Inferior parietal cortex (tissue), 1 donor: ENCODE measurements around the gene AKT1.

Experiments used
- DNase-seq: peaks from one replicate; pipeline ENCODE4 v3.0.0-alpha.2; 2016; ENCODE audit errors: extremely low spot score

Gene AKT1

DNA sequence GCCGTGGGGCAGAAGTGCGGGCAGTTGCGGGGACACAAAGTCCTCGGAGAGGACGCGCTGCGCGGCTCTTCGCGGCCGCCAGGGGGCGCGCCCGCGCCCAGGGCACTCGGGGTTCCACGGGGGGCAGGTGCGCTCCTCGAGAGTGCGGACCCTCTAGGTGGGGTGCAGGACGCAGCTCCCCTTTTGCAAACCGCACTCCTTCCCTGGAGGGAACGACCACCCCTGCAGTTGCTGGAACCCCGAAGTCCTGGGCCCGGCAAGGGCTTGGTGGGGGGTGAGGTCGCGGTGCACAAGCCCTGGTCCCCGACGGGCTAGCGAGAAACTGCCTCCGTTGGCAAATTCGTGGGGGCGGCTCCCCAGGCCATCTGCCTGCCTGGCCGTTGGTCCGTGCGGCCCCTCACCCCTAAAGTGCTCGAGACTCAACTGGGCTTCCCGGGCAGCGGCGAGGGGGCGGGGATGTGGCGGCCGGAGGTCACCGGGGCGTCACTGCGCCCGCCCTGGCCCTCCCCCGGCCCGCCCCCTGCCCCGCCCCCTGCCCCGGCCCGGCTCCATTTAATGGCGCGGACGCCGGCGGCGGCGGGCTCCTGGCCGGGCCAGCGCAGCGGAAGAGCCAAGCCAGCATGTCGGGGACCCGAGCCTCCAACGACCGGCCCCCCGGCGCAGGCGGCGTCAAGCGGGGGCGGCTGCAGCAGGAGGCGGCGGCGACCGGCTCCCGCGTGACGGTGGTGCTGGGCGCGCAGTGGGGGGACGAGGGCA, 71.7 kb downstream of the AKT1 start, which contains the start of gene ADSS1:
ADSS1 (plus strand) TSS at position 579 of the 756 bp plus-strand sequence; CDS start at position 621, 42 bp downstream.
- DNase-seq, result no peak

DNA sequence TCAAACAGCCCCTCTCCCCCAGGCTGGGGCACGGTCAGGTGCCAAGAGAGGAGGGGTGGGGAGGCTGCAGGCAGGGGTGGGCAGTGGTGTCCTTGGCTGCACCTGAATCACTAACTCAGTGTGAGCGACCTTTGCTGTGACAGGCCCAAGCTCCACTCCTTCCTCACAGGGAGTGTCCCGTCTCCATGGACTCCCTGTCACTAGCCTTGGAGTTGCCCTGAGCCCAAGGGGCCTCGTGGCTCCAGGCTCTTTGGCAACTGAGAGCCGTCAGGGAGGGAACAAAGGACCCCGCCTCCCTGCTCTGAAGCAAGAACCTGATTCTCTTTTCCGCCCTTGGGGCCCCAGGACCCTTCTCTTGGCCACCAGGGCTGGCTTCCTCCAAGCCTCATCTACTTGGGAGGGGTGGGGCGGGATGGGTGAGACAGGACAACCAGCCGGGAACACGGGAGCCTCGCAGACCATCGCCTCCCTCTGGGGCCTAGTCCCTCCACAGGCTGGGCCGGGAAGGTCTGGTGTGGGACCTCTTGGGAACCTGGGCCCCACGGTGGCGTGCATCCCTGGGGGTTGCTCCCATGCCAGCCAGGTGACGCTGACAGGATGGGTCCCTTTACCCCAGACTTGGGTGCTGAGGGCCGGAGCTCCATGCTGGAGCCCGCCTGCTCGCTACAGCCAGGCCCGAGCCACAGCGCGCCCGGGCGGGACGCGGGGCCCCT, 72.5 kb downstream of the AKT1 start:
- no peak for DNase-seq

DNA sequence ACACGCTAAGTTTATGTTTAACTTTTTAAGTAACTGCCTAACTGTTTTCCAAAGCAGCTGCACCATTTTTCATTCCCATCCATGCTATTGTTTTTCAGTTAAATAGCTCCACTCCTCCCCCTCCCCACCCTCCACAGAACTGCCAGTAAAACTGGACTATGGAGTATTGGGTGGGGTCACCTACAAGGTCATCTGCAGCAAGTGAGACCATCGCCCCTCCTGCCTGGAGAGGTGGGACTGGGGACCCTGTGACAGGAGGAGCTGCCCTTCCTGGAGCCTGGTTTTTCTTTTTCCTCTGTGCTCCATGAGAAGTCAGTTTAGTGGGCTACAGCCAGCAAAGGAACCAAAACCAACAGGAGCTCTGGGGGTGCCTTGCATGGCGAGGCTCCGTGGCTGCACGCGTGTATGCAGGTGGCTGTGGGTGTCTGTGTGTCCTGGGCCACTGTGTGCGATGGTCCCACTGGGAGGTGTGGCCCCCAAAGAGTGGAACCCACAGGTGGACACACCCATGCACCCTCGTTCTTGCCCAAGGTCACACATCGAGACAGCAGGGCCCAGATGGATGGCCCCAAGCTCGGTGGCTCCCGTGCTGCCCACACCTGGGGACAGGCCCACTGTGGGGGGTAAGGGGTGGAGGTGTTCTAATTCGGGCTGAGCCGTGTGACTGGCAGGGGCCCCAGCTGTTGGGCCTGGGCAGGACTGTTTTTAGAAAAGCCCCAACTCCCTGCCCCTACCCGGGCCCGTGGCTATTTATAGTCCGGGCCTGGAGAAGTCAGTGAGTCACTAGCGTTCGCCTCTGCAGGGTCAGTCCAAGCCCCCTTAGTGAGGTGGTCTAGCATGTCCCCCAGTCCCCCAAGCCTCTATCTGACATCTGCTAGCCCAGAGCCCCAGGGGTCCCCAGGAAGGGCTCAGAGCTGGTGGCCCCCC, 73.8 kb downstream of the AKT1 start:
- DNase-seq, result no peak
